PC-9 (cell line): ENCODE results near the gene ATG5.

Source experiments
- CTCF ChIP-seq: fragments of 200-600 bp; sonication (generic); conservative IDR thresholded peaks from 2 replicates; pipeline ENCODE4 v1.6.1; 2017; ENCODE audit warnings: mixed run types, antibody characterized with exemption, mild to moderate bottlenecking, moderate library complexity
- EZH2 ChIP-seq: fragments of 200-600 bp; sonication (generic); IDR thresholded peaks from 2 replicates; pipeline ENCODE4 v1.8.0; 2017; ENCODE audit warnings: antibody characterized with exemption, low read depth

GRCh38 chr6:106162921-106163320, 162.6 kb downstream of the ATG5 start:
- TF ChIP-seq CTCF: no peak
- no peak for TF ChIP-seq EZH2
